SU-DHL-6 (cell line): ENCODE data around the gene CSNK1G2.

ENCODE experiments used
- EZH2phosphoT487 ChIP-seq: fragments of 200-600 bp; sonication (generic), shearing (Covaris generic); conservative IDR thresholded peaks from 2 replicates; pipeline ENCODE4 v1.6.1; 2018; ENCODE audit warnings: mild to moderate bottlenecking, antibody characterized with exemption, low read length, moderate library complexity, mixed read lengths
- TF ChIP-seq, protein P1 (sequence below): fragments of 200-600 bp; sonication (generic); IDR thresholded peaks from one replicate; pipeline ENCODE4 v1.5.1; 2017; ENCODE audit warnings: antibody characterized with exemption, mild to moderate bottlenecking, low read length, moderate library complexity; ENCODE audit not compliant: insufficient read depth, poor library complexity, severe bottlenecking

DNA sequence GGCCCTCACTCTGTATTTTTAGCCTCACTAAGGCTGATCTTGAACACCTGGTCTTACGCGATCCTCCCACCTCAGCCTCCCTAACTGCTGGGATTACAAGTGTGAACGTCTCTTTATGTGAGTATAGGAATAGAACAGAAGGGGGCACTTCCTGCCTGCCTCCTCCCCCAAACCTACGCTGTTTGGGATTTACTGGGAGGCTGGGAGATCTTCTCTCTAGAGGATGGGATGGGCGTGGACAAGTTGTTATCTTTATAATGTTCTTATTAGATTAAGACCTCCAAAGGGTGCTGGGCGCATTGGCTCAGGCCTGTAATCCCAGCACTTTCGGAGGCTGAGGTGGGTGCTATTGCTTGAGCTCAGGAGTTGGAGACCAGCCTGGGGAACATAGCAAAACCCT, 2.9 kb upstream of the CSNK1G2 start:
- TF ChIP-seq, protein P1, sequence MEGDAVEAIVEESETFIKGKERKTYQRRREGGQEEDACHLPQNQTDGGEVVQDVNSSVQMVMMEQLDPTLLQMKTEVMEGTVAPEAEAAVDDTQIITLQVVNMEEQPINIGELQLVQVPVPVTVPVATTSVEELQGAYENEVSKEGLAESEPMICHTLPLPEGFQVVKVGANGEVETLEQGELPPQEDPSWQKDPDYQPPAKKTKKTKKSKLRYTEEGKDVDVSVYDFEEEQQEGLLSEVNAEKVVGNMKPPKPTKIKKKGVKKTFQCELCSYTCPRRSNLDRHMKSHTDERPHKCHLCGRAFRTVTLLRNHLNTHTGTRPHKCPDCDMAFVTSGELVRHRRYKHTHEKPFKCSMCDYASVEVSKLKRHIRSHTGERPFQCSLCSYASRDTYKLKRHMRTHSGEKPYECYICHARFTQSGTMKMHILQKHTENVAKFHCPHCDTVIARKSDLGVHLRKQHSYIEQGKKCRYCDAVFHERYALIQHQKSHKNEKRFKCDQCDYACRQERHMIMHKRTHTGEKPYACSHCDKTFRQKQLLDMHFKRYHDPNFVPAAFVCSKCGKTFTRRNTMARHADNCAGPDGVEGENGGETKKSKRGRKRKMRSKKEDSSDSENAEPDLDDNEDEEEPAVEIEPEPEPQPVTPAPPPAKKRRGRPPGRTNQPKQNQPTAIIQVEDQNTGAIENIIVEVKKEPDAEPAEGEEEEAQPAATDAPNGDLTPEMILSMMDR: no peak
- no peak for TF ChIP-seq EZH2phosphoT487
